Measurements from ENCODE around the gene SLC22A4. TPM values are rescaled to one million over a fixed set of nuclear protein-coding genes. Genes with fewer than 3 reads are reported as not detected.

Gene SLC22A4
- total RNA-seq, 1 experiment from 2014 or later, result 3.8 TPM

- Histone ChIP-seq H3K27me3 (replicated peaks) (no peaks in the 10 kb centered on the region), H3K36me3 (no peaks in the 10 kb centered on the region), H3K4me3 (no peak overlapping the region), H3K9me3 (replicated peaks) (no peaks in the 10 kb centered on the region), H3K4me1 (replicated peaks) (no peaks in the 10 kb centered on the region), H3K27ac (no peak overlapping the region)
- DNase-seq (ENCODE audit: low read depth in 1 of 2, low spot score in 2 of 2), result no peak
These were observed 48.3 kb downstream of the SLC22A4 start for GRCh38 chr5:132342291-132343180.

- no peak overlapping the region for H3K27ac ChIP-seq
- H3K36me3 ChIP-seq, result no peaks in the 10 kb centered on the region
- no peaks in the 10 kb centered on the region for H3K27me3 ChIP-seq (replicated peaks)
- no peaks in the 10 kb centered on the region for H3K9me3 ChIP-seq (replicated peaks)
- no peaks in the 10 kb centered on the region for H3K4me1 ChIP-seq (replicated peaks)
- DNase-seq (ENCODE audit: low read depth in 1 of 2, low spot score in 2 of 2), result no peak
- no peak overlapping the region for H3K4me3 ChIP-seq
These were observed 50.8 kb downstream of the SLC22A4 start for GRCh38 chr5:132344775-132345514.

- Histone ChIP-seq H3K4me1 (replicated peaks) (no peaks in the 10 kb centered on the region), H3K4me3 (no peak overlapping the region), H3K9me3 (replicated peaks) (no peaks in the 10 kb centered on the region), H3K27me3 (replicated peaks) (no peaks in the 10 kb centered on the region), H3K27ac (no peak overlapping the region), H3K36me3 (no peaks in the 10 kb centered on the region)
- DNase-seq (ENCODE audit: low read depth in 1 of 2, low spot score in 2 of 2), result no peak
These were observed 59.3 kb downstream of the SLC22A4 start for GRCh38 chr5:132353486-132353995.

DNA sequence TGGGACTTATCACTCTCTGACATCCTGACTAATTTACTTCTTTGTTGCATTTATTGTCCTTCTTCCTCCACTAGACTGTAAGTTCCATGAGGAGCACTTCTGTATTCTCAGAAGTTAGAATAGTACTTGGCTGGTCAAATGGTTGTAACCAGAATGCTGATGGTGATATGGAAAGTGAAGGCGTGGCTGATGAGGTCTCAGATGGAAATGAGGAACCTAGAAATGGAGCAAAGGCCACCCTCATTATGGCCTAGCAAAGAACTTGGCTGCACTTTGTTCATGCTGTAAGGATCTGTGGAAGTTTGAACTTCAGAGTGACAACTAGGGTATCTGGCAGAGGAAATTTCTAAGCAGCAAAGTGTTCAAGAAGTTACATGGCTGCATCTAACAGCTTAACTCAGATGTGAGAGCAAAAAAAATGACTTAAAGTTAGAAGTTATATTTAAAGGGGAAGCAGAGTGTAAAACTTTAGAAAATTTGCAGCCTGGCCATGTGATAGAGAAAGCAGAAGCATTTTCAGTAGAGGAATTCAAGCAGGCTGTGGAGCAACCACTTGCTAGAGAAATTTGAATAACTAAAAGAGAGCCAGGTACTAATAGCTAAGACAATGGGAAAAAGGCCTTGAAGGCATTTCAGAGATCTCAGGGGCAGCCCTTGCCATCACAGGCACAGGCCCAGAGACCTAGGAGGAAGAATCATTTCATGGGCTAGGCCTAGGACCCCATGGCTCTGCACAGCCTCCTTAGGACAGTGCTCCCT lies 60.4 kb downstream of the SLC22A4 start:
- H3K4me1 ChIP-seq (replicated peaks), result no peaks in the 10 kb centered on the region
- H3K36me3 ChIP-seq, result no peaks in the 10 kb centered on the region
- no peak overlapping the region for H3K27ac ChIP-seq
- no peak overlapping the region for H3K4me3 ChIP-seq
- DNase-seq (ENCODE audit: low read depth in 1 of 2, low spot score in 2 of 2), result no peak
- H3K9me3 ChIP-seq (replicated peaks), result no peaks in the 10 kb centered on the region
- no peaks in the 10 kb centered on the region for H3K27me3 ChIP-seq (replicated peaks)

DNA sequence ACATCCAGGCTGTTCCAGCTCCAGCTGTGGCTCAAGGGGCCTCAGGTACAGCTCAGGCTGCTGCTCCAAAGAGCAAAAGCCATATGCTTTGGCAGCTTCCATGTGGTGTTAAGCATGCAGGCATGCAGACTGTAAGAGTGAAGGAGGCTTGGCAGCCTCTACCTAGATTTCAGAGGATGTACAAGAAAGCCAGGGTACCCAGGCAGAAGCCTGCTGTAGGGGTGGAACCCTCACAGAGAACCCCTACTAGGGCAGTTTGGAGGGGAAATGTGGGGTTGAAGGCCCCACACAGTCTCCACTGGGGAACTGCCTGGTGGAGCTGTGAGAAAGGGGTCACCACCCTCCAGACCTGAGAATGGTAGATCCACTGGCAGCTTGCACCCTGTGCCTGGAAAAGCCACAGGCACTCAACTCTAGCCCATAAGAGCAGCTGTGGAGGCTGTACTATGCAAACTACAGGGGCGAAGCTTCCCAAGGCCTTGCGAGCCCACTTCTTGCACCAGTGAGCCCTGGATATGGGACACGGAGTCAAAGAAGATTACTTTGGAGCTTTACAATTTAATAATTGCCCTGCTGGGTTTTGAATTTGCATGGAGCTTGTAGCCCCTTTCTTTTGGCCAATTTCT lies 61.1 kb downstream of the SLC22A4 start:
- Histone ChIP-seq H3K4me3 (no peak overlapping the region), H3K36me3 (no peaks in the 10 kb centered on the region)
- no peak for DNase-seq (ENCODE audit: low read depth in 1 of 2, low spot score in 2 of 2)

DNA sequence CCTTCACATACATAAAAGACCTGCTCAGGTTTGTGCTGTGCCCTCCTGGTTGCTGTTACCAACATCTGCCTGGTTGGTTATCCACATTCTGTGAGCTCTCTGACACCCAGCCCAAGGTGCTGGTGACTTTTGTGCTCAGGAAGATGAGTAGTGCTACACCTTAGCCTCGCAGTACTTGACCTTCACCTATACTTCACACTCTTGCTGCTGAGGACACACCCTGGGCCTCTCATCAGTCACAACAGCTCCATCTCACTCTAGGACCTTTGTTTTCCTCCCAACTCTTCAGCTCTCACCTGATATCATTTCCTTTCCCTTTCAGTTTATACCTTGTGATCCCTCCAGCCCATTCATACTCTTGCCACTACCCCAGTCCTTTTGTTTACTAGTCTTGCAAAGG lies 64.6 kb downstream of the SLC22A4 start:
- H3K9me3 ChIP-seq (replicated peaks), result no peaks in the 10 kb centered on the region
- no peaks in the 10 kb centered on the region for H3K27me3 ChIP-seq (replicated peaks)
- H3K36me3 ChIP-seq, result no peaks in the 10 kb centered on the region
- DNase-seq (ENCODE audit: low read depth in 1 of 2, low spot score in 2 of 2), result no peak
- H3K4me3 ChIP-seq, result no peak overlapping the region
- peaks cover 8% of the 10 kb centered on the region; the same call in 1 of the 2 replicates for H3K4me1 ChIP-seq (replicated peaks)
- no peak overlapping the region for H3K27ac ChIP-seq

More for the DNA sequence above, 61.1 kb downstream of the SLC22A4 start:
- no peak overlapping the region for H3K27ac ChIP-seq
- no peaks in the 10 kb centered on the region for H3K27me3 ChIP-seq (replicated peaks)
- H3K9me3 ChIP-seq (replicated peaks), result no peaks in the 10 kb centered on the region
- H3K4me1 ChIP-seq (replicated peaks), result no peaks in the 10 kb centered on the region

GRCh38 chr5:132362086-132362485 lies 67.9 kb downstream of the SLC22A4 start:
- H3K36me3 ChIP-seq, result no peaks in the 10 kb centered on the region
- no peak overlapping the region for H3K4me3 ChIP-seq
- H3K4me1 ChIP-seq (replicated peaks), result peaks cover 17% of the 10 kb centered on the region
- H3K9me3 ChIP-seq (replicated peaks), result no peaks in the 10 kb centered on the region
- no peaks in the 10 kb centered on the region for H3K27me3 ChIP-seq (replicated peaks)
- no peak for DNase-seq (ENCODE audit: low read depth in 1 of 2, low spot score in 2 of 2)
- H3K27ac ChIP-seq, result no peak overlapping the region

GRCh38 chr5:132363431-132364112 lies 69.4 kb downstream of the SLC22A4 start:
- peak in 1 of 2 experiments; percentile 27 for DNase-seq (ENCODE audit: low read depth in 1 of 2, low spot score in 2 of 2)
- no peak overlapping the region for H3K27ac ChIP-seq
- H3K4me3 ChIP-seq, result no peak overlapping the region
- H3K4me1 ChIP-seq (replicated peaks), result peaks cover 17% of the 10 kb centered on the region
- no peaks in the 10 kb centered on the region for H3K27me3 ChIP-seq (replicated peaks)
- no peaks in the 10 kb centered on the region for H3K36me3 ChIP-seq
- no peaks in the 10 kb centered on the region for H3K9me3 ChIP-seq (replicated peaks)

DNA sequence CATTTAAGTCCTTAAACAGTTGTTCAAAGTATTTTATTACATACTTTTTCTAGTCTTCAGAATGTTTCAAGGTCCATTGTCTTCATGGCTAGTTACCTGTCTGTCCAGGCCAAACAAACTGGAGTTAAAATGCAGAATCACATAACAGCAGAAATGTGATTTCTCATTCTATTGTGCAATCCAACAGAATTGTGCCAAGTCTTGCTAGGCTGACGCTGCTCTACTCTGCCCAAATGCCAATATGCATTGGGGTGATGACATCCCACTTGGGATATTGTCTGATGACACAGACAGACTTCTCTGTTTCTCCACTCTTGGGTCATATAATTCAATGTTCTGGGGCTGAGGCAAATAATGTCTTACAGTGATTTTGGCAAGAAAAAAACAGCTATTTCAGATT lies 70.1 kb downstream of the SLC22A4 start:
- H3K27me3 ChIP-seq (replicated peaks), result no peaks in the 10 kb centered on the region
- no peaks in the 10 kb centered on the region for H3K36me3 ChIP-seq
- no peak for DNase-seq (ENCODE audit: low read depth in 1 of 2, low spot score in 2 of 2)
- no peaks in the 10 kb centered on the region for H3K9me3 ChIP-seq (replicated peaks)
- H3K27ac ChIP-seq, result no peak overlapping the region
- peaks cover 21% of the 10 kb centered on the region for H3K4me1 ChIP-seq (replicated peaks)
- H3K4me3 ChIP-seq, result no peak overlapping the region

GRCh38 chr5:132365213-132365612 lies 71.0 kb downstream of the SLC22A4 start:
- Histone ChIP-seq H3K27ac (peak overlapping the region; percentile 42), H3K27me3 (replicated peaks) (no peaks in the 10 kb centered on the region), H3K36me3 (no peaks in the 10 kb centered on the region), H3K4me3 (no peak overlapping the region), H3K4me1 (replicated peaks) (peaks cover 30% of the 10 kb centered on the region), H3K9me3 (replicated peaks) (no peaks in the 10 kb centered on the region)
- peak in 1 of 2 experiments; percentile 53 for DNase-seq (ENCODE audit: low read depth in 1 of 2, low spot score in 2 of 2)

- no peak overlapping the region for H3K27ac ChIP-seq
These were observed 74.0 kb downstream of the SLC22A4 start for GRCh38 chr5:132368186-132368585.

DNA sequence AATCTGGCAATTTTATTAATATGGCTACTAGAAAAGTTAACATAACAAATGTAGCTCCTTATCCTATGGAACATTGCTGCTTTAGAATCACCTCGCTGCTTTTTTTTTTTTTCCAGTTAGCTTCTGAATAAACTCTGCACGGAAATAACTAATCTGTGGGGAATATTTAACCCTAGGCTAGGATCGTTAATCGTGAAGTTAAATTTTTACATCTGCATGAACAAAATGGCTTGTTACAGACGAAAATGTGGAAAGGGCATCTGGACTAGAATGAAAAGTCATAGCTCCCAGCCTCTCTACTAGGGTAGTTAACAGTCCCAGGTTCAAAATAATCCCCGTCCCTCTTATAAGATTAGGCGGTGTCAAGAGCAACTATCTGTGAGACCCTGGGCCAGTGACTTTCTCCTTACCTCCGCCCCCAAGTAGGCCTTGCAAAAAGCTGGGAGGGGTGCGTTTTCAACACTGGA lies 74.8 kb downstream of the SLC22A4 start:
- H3K27me3 ChIP-seq (replicated peaks), result no peaks in the 10 kb centered on the region
- H3K4me1 ChIP-seq (replicated peaks), result peaks cover 34% of the 10 kb centered on the region
- H3K27ac ChIP-seq, result peak overlapping the region; percentile 51
- no peak for DNase-seq (ENCODE audit: low read depth in 1 of 2, low spot score in 2 of 2)
- no peaks in the 10 kb centered on the region for H3K9me3 ChIP-seq (replicated peaks)
- H3K4me3 ChIP-seq, result peak overlapping the region; percentile 64
- no peaks in the 10 kb centered on the region for H3K36me3 ChIP-seq

More at GRCh38 chr5:132368186-132368585, 74.0 kb downstream of the SLC22A4 start:
- no peaks in the 10 kb centered on the region for H3K27me3 ChIP-seq (replicated peaks)
- no peaks in the 10 kb centered on the region for H3K36me3 ChIP-seq
- peaks cover 39% of the 10 kb centered on the region for H3K4me1 ChIP-seq (replicated peaks)
- no peak for DNase-seq (ENCODE audit: low read depth in 1 of 2, low spot score in 2 of 2)
- H3K4me3 ChIP-seq, result no peak overlapping the region
- no peaks in the 10 kb centered on the region for H3K9me3 ChIP-seq (replicated peaks)
